Inflammatory macrophage treated with lipopolysaccharide for 4 hours (primary cell): Measurements from ENCODE around the gene WSCD1.

ENCODE experiments used
- DNase-seq: peaks from one replicate; pipeline ENCODE4 v3.0.0-alpha.2; 2020

Gene WSCD1

DNA sequence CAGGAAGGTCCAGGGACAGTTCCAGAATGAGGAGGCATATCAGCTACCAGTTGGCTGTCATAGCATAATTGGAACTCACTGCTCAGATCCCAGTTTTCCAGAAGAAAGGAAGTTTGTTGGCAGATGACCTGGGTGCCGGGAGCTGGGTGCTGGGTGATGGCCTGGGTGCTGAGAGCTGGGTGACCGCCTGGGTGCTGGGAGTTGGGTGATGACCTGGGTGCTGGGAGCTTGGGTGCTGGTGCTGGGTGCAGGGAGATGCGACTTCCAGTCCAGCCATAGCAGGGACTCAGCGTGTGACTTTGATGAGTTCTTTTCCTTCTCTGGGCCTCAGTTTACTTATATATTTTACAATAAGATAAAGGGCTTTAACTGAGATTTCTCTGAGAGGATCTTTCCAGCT lies 18.0 kb downstream of the WSCD1 start:
- no peak for DNase-seq

DNA sequence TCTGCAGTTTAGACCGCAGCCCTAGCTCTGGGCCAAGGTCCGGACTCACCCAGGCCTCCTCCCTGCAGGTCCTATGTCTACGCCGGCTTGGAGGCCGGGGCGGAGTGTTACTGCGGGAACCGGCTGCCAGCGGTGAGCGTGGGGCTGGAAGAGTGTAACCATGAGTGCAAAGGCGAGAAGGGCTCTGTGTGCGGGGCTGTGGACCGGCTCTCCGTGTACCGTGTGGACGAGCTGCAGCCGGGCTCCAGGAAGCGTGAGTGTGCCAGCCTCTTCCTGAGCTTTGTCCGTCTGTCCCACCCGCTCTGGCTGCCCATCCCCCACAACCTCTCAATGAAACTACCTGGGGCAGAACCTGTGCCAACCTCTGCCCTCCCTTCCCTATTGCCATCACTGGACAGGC lies 20.1 kb downstream of the WSCD1 start:
- DNase-seq: no peak

DNA sequence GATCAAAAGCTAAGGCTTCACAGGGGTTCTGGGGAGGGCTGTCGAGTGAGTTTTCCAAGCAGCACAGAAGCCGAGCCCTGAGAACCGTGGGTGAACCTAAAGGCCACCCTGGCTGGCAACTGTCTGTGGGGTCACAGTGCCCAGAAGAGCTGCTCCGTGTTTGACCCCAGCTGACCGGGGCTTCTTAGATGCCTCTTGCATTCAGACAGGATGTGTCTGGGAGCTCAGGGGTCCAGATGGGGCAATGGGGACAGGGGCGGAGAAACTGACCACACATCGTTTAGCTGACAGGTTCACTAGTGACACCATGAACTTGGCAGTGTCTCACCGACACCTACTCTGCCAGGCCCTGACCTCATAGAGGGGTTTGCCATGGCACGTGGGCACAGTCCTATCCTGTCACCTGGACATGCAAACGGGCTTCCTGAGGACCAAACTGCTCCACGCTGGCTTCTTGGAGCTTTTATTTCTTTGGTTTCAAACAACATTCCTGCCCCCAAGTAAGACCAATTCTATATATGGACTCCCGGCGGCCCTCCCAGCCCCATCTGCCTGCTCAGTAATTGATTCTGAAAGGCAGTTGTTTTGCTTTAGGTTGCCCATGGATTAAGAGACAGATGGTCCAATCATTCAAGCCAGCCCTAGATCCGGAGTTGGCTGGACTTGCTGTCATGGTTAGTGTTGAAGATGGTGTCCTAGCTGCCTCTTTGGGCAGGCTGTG lies 22.2 kb downstream of the WSCD1 start:
- no peak for DNase-seq

DNA sequence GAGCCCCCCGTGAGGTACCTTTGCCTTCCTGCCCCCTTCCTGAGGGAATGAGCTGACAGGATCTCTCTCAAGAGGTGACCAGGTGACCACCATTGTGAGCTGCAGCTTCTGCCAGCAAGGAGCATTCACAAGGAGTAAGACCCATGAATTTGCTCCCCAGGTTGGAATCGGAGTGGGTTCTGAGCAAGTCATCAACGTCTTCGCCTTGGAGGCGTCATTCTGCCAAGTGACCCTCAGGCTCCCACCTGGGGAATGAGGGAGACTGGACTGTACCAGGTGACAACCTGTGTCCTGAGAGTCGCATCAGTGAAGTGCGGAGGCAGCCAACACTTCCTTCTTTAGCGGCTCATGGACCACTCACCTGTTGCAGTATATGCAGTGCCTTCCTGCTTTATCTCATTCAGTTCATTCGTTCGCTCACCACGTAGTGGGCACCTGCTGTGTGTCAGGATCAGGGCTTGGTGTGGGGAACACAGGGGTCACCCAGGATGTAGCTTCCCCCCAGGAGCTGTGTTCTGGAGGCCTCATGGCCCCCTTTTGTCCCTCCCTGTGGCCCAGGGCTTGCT lies 22.8 kb downstream of the WSCD1 start:
- DNase-seq: no peak

DNA sequence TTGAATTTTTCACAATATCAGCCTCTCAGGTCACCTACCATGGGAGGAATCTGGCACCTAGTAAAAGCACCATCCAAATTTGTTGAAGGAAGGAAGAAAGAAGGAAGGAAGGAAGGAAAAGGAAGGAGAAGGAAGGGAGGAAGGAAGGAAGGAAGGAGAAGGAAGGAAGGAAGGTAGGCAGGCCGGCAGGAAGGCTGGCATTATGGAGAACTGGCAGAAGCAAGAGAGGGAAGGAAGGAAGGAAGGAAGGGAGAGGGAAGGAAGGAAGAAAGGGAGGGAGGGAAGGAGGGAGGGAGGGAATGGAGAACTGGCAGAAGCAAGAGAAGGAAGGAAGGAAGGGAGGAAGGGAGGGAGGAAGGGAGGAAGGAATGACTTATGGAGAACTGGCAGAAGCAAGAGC lies 24.3 kb downstream of the WSCD1 start:
- DNase-seq: no peak

DNA sequence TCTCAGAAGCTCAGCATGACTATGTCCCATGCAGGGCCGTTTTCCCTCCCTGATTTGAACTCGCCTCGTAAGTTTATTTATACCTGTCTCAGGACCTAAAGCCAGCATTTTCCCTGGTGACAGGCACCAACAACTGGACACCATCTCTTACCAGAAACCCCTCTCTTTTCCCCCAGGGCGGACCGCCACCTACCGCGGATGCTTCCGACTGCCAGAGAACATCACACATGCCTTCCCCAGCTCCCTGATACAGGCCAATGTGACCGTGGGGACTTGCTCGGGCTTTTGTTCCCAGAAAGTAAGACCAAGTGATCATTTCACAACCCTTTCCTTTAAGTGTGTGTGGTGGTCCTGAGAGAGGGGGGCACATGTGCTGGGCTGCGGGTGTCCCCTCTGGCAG lies 24.7 kb downstream of the WSCD1 start:
- no peak for DNase-seq

DNA sequence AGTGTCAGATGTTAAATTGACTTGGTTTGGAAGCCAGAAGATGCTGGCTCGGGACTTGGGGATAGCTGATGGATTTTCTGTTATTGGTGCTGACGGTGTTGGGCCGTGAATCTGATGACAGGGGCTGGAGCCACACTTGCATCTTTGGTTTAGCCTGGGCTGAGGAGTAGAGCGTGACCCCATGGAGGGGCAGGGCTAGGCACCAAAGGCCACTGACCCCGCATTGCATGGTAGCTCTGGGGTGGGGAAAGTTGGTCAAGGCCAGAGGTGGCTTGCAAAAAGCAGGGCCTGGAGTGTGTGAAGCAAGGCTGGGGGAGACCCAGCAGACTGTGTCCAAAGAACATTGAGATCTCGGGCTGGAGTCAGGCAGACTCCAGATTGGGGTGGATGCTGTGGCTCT lies 25.3 kb downstream of the WSCD1 start:
- no peak for DNase-seq

DNA sequence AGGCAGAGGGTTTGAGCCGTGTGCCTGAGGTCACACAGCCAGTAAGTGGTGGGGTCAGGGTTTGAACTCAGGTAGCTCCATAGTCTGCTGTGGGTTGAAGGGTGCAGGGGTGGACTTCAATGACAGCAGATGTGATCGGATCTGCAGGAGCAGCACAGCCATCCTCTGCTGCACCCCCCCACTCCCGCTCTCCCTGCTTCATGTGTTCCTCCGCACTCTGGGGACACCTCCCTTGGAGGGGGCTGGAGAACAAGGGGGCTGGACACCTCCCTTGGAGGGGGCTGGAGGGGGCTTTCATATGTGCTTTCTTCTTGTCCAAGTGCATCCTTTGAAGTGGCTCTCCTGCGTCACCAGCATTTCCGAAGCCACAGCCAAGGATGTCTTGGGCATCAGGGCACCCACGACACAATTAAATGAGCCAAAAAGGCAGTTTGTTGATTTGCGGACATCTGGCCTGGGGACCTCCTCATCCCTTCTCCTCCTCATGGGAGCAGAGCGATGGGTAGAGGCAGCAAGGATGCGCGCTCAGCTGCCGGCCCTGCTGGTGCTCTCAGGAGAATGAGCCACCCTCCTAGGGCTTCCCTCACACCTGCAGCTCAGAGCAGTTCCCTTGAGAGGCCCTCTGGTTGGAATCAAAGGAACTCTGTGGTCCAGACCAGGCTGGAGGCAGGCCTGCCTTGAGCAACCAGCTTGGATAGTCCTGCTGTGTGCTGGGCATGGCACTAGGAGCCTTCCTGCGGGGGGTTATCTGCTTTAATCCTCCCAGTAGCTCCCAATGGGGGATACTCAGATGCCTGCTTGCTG lies 26.2 kb downstream of the WSCD1 start:
- no peak for DNase-seq

DNA sequence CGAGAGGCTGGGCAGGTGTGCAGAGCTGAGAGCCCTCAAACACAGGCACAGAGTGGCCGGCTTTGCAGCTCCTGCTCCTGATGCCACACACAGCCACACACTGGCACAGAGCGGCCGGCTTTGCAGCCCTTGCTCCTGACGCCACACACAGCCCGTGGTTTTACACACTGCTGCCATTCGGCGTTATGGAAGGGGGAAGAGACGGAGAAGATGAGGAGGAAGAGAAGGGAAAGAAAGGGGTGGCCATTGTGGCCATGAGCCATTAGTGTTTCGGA lies 26.8 kb downstream of the WSCD1 start:
- DNase-seq: no peak

DNA sequence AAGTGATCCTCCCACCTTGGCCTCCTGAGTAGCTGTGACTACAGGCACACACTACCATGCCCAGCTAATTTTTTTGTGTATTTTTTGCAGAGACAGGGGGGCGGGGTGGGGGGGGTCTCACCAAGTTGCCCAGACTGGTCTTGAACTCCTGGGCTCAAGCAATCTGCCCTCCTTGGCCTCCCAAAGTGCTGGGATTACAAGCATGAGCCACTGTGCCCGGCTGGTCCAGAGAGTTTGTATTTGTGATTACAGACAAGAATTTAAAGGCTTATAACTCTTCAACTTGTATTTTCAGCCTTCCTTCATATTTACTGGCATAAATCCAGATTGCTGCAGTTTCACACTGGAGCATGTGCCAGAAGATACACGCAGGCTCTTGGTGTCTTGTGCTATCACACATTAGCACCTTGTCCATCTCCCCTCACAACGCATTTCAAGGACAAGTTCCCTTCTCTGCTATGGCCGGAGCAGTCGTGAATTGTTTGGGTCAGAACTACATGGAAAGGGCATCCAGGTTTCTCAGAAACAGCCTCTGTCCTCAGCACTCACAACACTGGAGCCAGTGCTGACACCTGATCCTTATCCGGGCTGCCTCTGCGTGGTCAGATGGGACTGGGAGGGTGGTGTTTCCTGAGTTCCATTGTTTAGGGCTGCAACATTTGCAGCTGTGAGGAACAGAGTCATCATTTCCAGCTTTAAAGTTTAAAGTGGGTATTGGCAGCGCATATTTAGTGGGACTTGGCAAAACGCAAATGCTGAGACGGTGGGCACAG lies 28.1 kb downstream of the WSCD1 start:
- no peak for DNase-seq

DNA sequence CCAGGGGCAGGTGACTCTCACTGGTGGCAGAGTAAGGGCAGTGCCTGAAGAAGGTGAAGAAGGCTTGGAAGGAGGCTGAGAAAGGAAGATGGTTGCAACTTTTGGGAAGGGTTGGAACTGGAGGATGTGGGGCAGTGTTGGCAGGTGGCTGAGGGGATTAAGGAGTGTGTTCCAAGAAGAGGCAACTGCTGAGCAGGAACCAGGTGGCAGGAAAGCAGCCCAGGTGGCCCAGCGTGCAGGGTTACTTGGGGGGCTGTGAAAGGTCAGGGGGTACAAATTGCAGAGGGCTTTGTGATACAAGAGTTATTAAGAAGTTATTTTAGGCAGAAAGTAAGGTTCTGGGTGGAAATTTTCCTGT lies 28.6 kb downstream of the WSCD1 start:
- no peak for DNase-seq

DNA sequence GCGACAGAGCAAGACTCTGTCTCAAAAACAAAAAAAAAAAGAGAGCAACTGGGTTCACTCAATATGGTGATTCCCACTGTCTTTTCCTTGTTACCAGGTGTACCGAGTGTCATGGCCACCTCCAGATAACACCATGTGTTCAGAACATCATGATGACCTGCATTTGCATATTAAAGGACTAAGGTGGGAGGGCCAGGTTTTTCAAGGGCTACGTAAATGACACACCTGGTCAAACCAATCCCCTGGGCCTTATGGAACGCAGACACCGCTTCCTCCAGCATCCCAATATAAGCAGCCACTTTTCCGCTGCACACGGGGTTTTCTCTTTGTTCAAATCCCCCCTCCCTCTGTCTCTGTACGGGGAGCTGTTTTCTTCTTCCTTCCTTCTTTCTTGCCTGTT lies 29.3 kb downstream of the WSCD1 start:
- DNase-seq: no peak

DNA sequence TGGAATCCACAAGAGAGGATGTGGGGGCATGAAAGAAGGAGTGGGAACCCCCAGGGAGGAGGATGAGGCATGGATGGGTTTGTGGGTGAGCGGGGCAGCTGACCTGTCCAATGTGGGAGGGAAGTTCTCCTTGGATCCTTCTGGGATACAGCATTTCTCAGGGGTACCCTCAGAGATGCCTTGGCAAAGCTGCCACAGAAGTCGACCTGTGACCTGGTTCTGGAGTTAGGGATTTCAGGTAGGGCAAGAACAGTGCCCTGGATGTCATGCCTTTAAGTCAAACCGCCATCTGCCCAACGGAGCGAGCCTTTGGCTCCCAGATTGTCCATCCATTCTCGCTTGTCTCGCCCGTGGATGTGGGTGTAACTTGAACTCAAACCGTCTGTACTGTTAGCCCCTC lies 30.0 kb downstream of the WSCD1 start:
- no peak for DNase-seq

DNA sequence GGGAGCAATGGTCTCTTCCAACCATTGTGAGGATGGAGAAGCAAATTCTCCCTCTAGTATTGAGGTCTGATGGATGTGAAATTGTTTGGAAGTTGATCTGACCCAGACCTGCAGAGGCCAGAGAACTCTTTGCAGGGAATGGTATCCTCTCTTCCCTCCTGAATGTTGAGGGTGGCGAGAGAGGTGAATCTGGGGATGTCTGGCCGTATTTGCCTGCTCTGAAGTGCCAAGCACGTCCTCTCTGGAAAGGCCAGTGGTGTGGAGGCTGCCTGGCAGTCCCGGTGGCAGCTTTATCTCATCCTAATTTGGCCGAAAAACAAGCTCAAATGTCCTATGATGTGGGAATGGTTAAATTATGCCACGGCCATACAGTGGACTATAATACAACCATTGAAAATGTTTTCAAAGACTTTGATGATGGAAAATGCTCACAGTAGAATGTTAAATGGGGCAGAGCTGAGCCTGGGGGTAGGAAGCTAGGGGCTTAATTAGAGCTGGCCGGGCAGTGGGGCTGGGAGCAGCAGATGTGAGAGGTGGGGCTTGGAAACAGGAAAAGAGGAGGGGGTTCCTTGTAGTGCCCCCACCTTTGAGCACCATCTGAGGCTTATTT lies 30.8 kb downstream of the WSCD1 start:
- DNase-seq: no peak

DNA sequence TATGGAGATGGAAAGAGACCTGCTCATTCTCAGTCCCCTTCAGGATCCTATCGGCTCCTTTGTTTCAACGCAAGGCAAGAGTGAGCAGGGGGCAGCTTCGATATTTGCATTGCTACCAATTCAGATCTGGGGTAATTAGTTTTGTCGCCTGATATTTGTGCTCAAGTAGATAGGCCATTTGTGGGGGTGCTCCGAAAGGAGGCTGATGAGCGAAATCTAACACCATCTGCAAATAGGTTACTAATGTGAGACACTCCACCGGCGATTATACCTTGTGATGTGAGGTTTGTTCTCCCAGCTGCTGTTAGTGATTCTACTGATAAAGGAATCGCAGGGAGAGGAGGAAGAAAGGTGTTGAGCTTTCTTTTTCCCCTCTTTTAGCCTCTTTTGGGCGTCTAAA lies 31.5 kb downstream of the WSCD1 start:
- no peak for DNase-seq

DNA sequence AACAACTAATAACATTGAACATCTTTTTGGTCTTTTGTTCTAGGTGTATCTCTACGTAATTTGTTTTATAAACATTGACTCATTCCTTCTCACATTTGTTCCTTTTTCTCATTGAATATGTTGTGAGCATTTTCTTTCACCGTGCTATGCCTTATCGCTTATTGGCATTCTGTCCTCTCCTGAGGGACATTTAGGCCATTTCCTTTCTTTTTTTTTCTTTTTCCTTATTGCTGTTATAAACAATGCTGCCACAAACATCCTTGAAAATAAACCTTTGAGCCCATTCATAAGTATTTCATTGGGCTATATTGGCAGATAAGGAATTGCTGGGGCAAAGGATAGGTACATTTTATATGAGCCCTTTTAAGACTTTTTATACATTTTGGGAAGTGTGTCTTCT lies 32.4 kb downstream of the WSCD1 start:
- DNase-seq: no peak

DNA sequence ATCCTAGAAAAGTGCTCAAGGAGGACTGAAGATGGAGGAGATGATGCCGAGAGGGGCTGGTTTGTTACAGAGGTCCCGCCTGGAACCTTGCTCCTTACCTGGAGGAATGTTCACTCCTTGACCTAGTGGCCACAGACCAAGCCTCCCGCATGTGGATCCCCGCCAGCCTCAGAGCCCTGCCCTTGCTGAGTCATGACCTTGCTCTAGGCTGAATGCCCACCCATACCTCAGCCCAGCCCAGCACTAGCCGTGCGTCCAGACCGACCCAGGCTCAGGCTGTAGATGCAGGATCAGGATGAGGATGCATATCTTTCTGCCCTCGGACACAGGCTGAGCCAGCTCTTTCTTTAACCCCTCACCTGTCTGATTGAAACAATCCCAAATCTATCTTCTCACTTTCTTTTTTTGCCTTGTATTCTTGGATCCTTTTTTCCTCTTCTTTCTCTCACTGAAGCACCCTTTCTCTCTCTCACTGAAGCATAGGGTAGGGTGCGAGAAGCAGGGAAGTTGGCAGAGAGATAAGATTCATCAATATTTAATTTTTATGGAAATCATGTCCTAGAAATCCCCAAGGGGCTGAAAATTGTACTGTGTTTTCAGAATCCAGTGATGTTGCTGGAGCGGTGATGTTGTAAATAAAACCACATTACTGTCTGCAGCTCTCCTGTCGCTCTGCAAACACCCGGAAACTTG lies 34.9 kb downstream of the WSCD1 start:
- DNase-seq: no peak

DNA sequence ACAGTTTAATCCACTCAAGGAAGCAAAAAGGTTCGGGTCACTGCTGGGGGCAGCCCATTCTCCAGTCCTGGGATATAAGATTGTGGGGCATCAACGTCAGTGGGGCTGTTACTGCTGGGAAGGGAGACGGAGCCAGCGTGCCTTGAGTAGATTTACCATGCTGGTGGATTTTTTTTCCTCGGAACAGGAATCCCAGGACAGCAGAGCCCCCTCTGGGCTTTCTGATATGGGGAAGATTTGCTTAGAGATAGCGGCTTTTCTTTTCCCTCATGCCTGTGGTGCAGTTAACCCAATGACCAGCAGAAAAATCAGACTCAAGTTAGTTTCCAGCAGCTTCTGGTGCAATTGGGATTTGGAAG lies 35.4 kb downstream of the WSCD1 start:
- DNase-seq: no peak

DNA sequence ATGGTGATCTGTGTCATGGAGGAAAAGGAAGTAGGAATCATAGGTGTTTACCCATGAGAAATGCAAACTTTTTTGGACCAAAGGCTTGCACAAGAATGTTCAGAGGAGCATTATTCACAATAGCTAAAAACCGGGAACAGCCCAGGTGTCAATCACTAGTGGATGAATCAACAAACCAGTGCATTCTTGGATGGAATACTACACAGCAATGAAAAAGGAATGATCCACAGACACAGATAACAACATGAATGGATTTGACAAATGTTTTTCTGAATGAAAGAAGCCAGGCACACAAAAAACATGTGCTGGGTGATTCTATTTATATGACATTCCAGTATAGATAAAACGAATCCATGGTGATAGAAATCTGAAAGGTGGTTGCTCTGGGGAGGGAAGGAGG lies 36.0 kb downstream of the WSCD1 start:
- DNase-seq: no peak

DNA sequence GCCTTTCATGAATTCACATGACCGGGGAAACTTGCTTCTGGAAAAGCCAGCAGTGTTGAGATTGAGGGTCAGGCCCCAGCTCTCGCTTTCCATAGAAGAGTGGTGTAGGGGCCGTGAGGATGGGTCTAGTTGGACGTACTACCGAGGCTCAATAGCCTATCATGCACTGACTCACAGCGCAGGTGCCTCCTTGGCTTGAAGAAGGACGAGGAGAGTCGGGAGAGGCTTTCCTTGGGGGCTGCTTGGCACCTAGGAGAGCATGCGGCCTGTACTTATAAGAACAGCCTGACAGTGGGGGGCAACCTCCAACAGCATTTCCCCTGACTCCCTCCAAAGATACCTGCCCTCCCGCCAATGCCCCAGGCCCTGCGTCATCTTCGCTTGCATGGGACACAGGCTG lies 37.6 kb downstream of the WSCD1 start:
- DNase-seq: no peak

DNA sequence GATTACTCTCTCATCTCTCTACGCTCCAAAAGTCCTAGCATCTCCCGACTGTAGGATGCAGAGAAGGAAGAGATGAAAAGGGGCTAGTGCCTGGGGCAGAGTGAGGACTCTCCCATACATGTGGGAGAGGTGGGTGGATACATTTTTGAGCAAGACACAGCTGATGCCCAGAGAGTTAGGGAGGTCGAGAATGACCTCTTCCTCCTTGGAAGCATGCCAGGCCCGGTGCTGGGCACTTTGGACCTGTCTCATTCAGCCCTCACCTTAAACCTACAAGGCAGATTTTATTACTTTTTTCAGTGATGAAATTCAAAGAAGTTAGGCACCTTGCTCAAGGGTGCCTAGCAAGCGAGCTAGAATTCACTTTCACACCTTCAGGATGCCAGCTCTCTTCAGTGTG lies 38.2 kb downstream of the WSCD1 start:
- DNase-seq: no peak

DNA sequence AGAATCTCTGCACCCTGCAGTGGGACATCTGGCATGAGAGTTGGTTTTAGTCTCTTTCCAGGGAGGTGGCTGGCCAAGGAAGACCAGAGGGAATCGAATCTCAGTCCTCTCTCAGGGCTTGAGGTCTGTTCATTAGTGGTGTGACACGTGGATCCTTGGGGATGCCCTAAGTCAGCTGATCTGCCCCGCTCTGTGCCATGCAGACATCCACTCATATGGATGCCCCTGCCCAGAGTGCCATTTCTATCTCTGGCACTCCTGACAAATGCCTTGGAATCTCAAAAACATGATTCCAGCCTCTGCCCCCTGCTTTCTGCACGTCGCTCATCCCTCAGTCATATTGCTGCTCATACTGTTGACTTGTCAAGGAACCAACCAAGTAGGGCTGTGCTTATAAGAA lies 38.8 kb downstream of the WSCD1 start:
- DNase-seq: no peak

DNA sequence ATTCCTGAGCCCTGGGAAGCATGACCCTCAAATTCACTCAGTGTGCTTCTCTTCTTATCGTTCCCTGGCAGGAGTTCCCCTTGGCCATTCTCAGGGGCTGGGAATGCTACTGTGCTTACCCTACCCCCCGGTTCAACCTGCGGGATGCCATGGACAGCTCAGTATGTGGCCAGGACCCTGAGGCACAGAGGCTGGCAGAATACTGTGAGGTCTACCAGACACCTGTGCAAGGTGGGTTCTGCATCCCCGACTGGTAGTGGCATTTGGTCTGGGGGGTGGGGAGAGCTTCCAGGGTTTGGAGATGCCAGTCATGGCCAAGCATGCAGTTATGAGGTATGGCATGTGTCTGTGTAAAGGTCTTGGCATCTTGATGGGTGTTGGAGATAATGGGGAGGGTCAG lies 39.4 kb downstream of the WSCD1 start:
- DNase-seq: no peak
